AG04449 (cell line): ENCODE results near the gene SELPLG.

Experiments
- CTCF ChIA-PET: fragments of 350-600 bp; formaldehyde crosslinking; extraction: SDS; loops from one replicate; lab custom pipeline; 2021; ENCODE audit warnings: antibody characterized with exemption; lab: Yijun Ruan, JAX
- POLR2A ChIA-PET: fragments of 400-600, 350-600 bp; formaldehyde crosslinking; extraction: SDS; loops from one replicate; lab custom pipeline; 2020; ENCODE audit warnings: antibody characterized with exemption, inconsistent platforms; lab: Yijun Ruan, JAX
- DNase-seq: peaks from one replicate; pipeline ENCODE4 v3.0.0-alpha.2; 2010; ENCODE audit warnings: low read depth, low spot score
- H3K4me3 ChIP-seq: 2 replicates; pipeline ENCODE4 v1.5.1; 2011; ENCODE audit warnings: low read depth, mild to moderate bottlenecking, control low read depth, low read length
- TF ChIP-seq, protein P1 (sequence below): IDR thresholded peaks from one replicate; pipeline ENCODE4 v1.5.1; 2011; ENCODE audit warnings: mild to moderate bottlenecking, moderate library complexity, low read length, control low read depth, inconsistent platforms; ENCODE audit not compliant: insufficient read depth; ENCODE audit errors: missing control alignments

The SELPLG gene

DNA sequence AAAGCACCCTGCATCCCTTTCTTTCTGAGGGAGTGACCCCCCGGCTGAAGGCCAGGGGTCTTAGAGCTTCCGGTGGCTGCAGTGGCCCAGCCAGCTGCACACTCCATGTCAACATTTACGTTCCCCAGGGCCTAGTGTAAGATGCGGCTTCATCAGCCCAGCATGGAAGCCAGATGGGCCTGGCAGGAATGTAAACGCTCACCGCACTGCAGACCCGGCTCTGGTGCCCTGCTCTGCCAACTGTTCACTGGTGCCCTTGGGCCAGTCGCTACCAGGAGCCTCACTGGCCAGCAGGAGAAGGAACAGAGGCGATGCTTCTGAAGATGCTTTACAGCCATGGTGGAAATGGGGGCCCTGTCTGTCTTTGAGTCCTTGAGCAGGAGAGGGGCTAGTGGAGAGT lies 27.2 kb downstream of the SELPLG start:
- ChIA-PET CTCF (interaction anchor here (1.0 to 17.4 kb wide), 3 partner anchors 11 to 40 kb away, joined by 3 to 1115 read pairs (median 106); partner anchors contain the start of genes ISCU and SART3), POLR2A (no interaction called here)
- TF ChIP-seq, protein P1, sequence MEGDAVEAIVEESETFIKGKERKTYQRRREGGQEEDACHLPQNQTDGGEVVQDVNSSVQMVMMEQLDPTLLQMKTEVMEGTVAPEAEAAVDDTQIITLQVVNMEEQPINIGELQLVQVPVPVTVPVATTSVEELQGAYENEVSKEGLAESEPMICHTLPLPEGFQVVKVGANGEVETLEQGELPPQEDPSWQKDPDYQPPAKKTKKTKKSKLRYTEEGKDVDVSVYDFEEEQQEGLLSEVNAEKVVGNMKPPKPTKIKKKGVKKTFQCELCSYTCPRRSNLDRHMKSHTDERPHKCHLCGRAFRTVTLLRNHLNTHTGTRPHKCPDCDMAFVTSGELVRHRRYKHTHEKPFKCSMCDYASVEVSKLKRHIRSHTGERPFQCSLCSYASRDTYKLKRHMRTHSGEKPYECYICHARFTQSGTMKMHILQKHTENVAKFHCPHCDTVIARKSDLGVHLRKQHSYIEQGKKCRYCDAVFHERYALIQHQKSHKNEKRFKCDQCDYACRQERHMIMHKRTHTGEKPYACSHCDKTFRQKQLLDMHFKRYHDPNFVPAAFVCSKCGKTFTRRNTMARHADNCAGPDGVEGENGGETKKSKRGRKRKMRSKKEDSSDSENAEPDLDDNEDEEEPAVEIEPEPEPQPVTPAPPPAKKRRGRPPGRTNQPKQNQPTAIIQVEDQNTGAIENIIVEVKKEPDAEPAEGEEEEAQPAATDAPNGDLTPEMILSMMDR, result no peak

DNA sequence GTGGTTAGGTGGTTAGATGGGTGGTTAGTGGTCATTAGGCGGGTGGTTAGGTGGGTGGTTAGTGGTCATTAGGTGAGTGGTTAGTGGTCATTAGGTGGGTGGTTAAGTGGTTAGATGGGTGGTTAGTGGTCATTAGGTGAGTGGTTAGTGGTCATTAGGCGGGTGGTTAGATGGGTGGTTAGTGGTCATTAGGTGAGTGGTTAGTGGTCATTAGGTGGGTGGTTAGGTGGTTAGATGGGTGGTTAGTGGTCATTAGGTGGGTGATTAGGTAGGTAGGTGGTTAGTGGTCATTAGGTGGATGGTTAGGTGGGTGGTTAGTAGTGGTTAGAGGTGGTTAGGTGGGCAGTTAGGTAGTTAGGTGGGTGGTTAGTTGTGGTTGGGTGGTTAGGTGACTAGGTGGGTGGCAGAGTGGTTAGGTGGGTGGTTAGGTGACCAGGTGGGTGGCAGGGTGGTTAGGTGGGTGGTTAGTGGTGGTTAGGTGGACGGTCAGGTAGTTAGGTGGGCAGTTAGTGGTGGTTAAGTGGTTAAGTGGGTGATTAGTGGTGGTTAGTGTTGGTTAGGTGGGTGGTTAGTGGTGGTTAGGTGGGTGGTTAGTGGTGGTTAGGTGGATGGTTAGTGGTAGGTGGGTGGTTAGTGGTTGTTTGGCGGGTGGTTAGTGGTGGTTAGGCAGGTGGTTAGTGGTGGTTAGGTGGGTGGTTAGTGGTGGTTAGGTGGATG lies 27.8 kb downstream of the SELPLG start:
- POLR2A ChIA-PET, result no interaction called here
- TF ChIP-seq, protein P1, result no peak
- no peak for DNase-seq
- CTCF ChIA-PET, result interaction anchor here (1.0 to 17.4 kb wide), 3 partner anchors 10 to 39 kb away, joined by 3 to 1115 read pairs (median 106); partner anchors contain the start of genes ISCU and SART3
- no peak overlapping the region for H3K4me3 ChIP-seq

More for the DNA sequence above, 27.2 kb downstream of the SELPLG start:
- no peak overlapping the region for H3K4me3 ChIP-seq
- no peak for DNase-seq

DNA sequence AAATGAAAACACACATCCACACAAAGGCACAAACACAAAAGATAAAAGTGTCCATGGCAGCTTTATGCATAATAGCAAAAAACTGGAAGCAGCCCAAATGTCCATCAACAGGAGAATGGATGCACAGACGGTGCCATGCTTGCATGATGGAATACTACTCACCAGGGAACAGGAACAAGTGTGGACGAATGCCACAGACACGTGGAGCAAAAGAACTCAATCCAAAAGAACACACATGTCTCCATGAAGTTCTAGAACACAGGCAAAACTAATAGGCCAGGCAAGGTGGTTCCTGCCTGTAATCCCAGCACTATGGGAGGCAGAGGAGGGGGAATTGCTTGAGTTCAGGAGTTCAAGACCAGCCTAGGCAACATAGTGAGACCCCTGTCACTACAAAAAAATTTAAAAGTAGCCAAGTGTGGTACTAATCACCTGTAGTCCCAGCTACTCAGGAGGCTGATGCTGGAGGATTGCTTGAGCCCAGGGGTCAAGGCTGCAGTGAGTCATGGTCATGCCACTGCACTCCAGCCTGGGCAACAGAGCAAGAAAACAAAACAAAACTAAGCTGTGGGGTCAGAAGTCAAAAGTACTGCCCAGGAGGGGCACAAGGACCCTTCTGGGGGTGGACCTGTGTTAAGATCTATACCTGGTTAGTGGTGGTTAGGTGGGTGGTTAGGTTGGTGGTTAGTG lies 28.5 kb downstream of the SELPLG start:
- ChIA-PET POLR2A (no interaction called here), CTCF (interaction anchor here (0.9 to 9.0 kb wide), 3 partner anchors 15 to 41 kb away, joined by 3 to 106 read pairs (median 5); no protein-coding TSS in a partner anchor)
- H3K4me3 ChIP-seq, result no peak overlapping the region
- no peak for DNase-seq
- TF ChIP-seq, protein P1, result no peak

DNA sequence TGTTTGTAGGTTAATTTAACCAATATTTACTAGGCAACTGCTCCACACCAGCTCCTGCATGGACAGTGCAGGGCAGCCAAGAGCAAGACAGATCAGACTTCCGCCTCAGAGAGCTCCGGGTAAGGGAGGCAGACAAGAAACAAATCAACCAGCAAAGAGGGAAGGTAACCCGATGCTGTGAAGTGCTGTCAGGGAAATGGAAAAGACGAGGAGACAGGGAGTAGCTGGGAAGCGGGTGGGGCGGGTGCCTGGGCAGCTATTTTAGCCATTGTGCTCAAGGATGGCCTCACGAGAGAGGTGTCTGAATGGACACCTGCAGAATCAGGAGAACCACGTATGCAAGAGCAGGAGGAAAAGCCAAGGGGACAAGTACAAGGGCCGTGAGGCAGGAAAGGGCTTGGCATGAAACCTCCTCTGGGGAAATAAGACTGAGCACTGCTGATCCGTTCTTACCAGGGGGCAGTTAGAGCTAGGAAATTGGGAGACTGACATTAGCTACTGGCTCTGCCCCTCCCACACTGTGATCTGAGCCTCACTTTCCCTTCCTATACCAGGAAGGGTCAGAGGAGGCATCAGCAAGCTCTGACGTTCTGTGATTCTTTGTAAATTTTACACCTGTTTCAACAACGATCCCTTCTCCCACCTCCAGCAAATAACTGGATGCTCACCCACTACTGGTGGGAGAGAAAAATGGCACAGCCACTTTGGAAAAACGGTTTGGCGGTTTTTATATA lies 29.3 kb downstream of the SELPLG start:
- ChIA-PET CTCF (interaction anchor here (0.9 to 9.0 kb wide), 5 partner anchors 10 to 41 kb away, joined by 3 to 106 read pairs (median 3); no protein-coding TSS in a partner anchor), POLR2A (no interaction called here)
- no peak overlapping the region for H3K4me3 ChIP-seq
- DNase-seq, result no peak
- TF ChIP-seq, protein P1, result no peak

DNA sequence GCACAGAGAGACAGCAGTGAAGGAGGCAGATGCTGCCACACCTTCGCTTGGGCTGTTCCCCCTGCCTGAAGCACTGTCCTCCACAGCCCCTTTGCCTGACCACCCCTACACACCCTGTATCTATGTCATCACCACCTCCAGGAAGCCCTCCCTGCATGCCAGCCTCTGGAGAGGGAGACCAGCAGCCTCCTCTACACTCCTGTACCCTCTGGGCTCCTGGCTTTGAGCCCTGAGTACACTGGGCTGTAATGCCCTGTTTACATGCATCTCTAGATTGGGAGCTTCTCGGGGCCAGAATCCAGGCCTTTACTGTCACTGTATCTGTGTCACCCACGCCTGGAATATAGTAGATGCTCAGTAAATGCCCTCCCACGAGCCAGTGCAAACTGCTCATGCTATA lies 30.0 kb downstream of the SELPLG start:
- CTCF ChIA-PET, result interaction anchor here (1.2 to 9.0 kb wide), 4 partner anchors 9 to 40 kb away, joined by 3 to 106 read pairs (median 4); no protein-coding TSS in a partner anchor
- no peak overlapping the region for H3K4me3 ChIP-seq
- no peak for DNase-seq
- POLR2A ChIA-PET, result no interaction called here
- TF ChIP-seq, protein P1, result no peak
